ENCODE measurements around the gene MARCHF5. TPM values are rescaled to one million over a fixed set of nuclear protein-coding genes. Genes with fewer than 3 reads are reported as not detected.
"Not testable (repeated sequence)": the region's sequence is repeated elsewhere in the genome, so short reads cannot be mapped to it uniquely, and the experiment has no call there.

The MARCHF5 gene
- total RNA-seq, 1 experiment from 2014 or later, result 7.9 TPM

GRCh38 chr10:92328993-92329392, 38.0 kb downstream of the MARCHF5 start:
- Histone ChIP-seq H3K27me3 (ENCODE audit: control insufficient read depth, insufficient read depth, low read length) (no peaks in the 10 kb centered on the region), H3K36me3 (replicated peaks; ENCODE audit: control insufficient read depth, insufficient read depth, low read length) (no peaks in the 10 kb centered on the region), H3K4me3 (ENCODE audit: insufficient read depth, low read depth, low read length) (no peak overlapping the region)
- no peak for DNase-seq

- peak; percentile 8 for DNase-seq
- not testable (repeated sequence) for H3K4me3 ChIP-seq (ENCODE audit: insufficient read depth, low read depth, low read length); H3K36me3 ChIP-seq (replicated peaks; ENCODE audit: control insufficient read depth, insufficient read depth, low read length); H3K27me3 ChIP-seq (ENCODE audit: control insufficient read depth, insufficient read depth, low read length)
These were observed 39.0 kb downstream of the MARCHF5 start for GRCh38 chr10:92329927-92330326.

GRCh38 chr10:92342796-92343195, 51.8 kb downstream of the MARCHF5 start:
- Histone ChIP-seq H3K27me3 (ENCODE audit: control insufficient read depth, insufficient read depth, low read length) (no peaks in the 10 kb centered on the region), H3K36me3 (replicated peaks; ENCODE audit: control insufficient read depth, insufficient read depth, low read length) (no peaks in the 10 kb centered on the region), H3K4me3 (ENCODE audit: insufficient read depth, low read depth, low read length) (no peak overlapping the region)
- no peak for DNase-seq

GRCh38 chr10:92345575-92345974, 54.6 kb downstream of the MARCHF5 start:
- not testable (repeated sequence) for DNase-seq; H3K4me3 ChIP-seq (ENCODE audit: insufficient read depth, low read depth, low read length); H3K27me3 ChIP-seq (ENCODE audit: control insufficient read depth, insufficient read depth, low read length); H3K36me3 ChIP-seq (replicated peaks; ENCODE audit: control insufficient read depth, insufficient read depth, low read length)

DNA sequence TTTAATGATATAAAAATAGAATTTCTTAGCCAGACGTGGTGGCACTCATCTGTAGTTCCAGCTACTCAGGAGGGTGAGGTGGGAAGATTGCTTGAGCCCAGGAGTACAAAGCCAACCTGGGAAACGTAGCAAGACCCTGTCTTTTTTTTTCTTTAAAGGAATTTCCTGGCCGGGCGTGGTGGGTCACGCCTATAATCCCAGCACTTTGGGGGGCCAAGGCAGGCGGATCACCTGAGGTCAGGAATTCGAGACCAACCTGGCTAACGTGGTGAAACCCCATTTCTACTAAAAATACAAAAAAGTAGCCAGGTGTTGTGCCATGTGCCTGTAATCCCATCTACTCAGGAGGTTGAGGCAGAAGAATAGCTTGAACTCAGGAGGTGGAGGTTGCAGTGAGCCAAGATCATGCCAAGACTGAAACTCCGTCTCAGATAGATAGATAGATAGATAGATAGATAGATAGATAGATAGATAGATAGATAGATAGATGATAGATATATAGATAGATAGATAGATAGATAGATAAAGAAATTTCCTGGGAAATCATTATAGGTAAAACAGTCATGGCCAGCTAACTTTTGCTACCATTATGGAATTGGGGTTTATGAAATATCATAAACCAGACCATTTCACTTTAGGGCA, 56.2 kb downstream of the MARCHF5 start:
- not testable (repeated sequence) for H3K27me3 ChIP-seq (ENCODE audit: control insufficient read depth, insufficient read depth, low read length); H3K4me3 ChIP-seq (ENCODE audit: insufficient read depth, low read depth, low read length); H3K36me3 ChIP-seq (replicated peaks; ENCODE audit: control insufficient read depth, insufficient read depth, low read length); DNase-seq

DNA sequence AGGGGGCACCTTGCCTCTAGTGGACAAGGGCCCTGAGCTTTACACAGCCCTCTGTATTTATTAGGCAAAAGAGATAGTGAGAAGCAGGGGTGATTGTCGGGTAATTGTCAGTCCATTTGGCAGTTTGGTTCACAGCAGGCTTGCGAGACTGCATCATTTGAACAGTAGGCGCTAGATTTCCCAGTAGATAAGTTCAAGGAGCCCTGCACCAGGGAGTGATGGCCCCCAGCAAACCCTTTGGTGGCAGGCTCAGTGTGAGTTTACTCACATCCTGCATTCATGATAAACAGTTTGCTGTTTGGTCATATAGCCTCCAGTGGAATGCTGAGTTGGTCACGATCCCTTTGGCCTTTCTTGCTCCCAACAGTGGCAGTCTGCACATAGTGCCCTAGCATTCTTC, 59.4 kb downstream of the MARCHF5 start:
- no peak overlapping the region for H3K4me3 ChIP-seq (ENCODE audit: insufficient read depth, low read depth, low read length)
- H3K36me3 ChIP-seq (replicated peaks; ENCODE audit: control insufficient read depth, insufficient read depth, low read length), result peaks cover 5% of the 10 kb centered on the region
- no peak for DNase-seq
- no peaks in the 10 kb centered on the region for H3K27me3 ChIP-seq (ENCODE audit: control insufficient read depth, insufficient read depth, low read length)

DNA sequence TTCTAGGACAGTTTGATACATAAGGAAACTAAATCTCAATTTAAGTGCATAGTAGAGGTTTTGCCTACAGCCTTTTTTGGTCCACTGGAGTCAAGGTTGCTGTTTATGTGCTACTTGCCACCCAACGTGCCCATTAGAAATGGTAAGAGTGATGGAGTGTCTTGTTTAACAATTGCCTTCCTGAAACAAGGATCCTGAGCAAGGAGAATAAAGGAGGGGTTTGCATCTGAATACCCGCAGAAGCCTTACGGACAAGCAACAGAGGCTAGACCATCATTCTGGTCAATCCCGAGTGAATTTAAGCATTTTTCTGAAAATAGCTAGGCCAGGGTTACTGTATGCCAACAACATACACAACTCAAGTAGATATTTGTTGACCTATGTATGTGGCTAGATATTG, 63.6 kb downstream of the MARCHF5 start:
- H3K4me3 ChIP-seq (ENCODE audit: insufficient read depth, low read depth, low read length), result no peak overlapping the region
- peak; percentile 36 for DNase-seq
- no peaks in the 10 kb centered on the region for H3K27me3 ChIP-seq (ENCODE audit: control insufficient read depth, insufficient read depth, low read length)
- peaks cover 4% of the 10 kb centered on the region for H3K36me3 ChIP-seq (replicated peaks; ENCODE audit: control insufficient read depth, insufficient read depth, low read length)

- DNase-seq, result no peak
- H3K36me3 ChIP-seq (replicated peaks; ENCODE audit: control insufficient read depth, insufficient read depth, low read length), result peaks cover under 1% of the 10 kb centered on the region; the same call in 1 of the 2 replicates
These were observed 65.1 kb downstream of the MARCHF5 start for GRCh38 chr10:92356041-92356440.

GRCh38 chr10:92363498-92363897, 72.5 kb downstream of the MARCHF5 start:
- Histone ChIP-seq H3K4me3 (ENCODE audit: insufficient read depth, low read depth, low read length) (no peak overlapping the region), H3K27me3 (ENCODE audit: control insufficient read depth, insufficient read depth, low read length) (no peaks in the 10 kb centered on the region), H3K36me3 (replicated peaks; ENCODE audit: control insufficient read depth, insufficient read depth, low read length) (no peaks in the 10 kb centered on the region)
- DNase-seq, result no peak

More at GRCh38 chr10:92356041-92356440, 65.1 kb downstream of the MARCHF5 start:
- no peaks in the 10 kb centered on the region for H3K27me3 ChIP-seq (ENCODE audit: control insufficient read depth, insufficient read depth, low read length)
- H3K4me3 ChIP-seq (ENCODE audit: insufficient read depth, low read depth, low read length), result no peak overlapping the region

GRCh38 chr10:92366412-92367021, 75.5 kb downstream of the MARCHF5 start:
- Histone ChIP-seq H3K36me3 (replicated peaks; ENCODE audit: control insufficient read depth, insufficient read depth, low read length) (no peaks in the 10 kb centered on the region), H3K27me3 (ENCODE audit: control insufficient read depth, insufficient read depth, low read length) (no peaks in the 10 kb centered on the region), H3K4me3 (ENCODE audit: insufficient read depth, low read depth, low read length) (no peak overlapping the region)
- no peak for DNase-seq

DNA sequence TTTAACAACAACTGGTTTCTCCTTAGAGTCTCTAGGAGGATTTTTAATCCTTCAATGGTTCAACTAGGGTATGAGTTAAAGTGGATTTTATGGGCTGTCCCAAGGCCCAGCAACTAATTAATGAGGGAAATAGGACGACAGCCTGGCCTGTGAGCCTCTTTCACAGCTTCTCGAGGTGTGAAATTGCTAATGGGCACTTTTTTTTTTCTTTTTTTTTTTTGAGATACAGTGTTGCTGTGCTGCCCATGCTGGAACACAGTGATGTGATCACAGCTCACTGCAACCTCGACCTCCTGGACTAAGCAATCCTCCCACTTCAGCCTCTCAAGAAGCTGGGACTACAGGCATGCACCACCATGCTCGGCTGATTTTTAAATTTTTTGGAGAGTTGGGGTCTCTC, 87.0 kb downstream of the MARCHF5 start:
- H3K27me3 ChIP-seq (ENCODE audit: control insufficient read depth, insufficient read depth, low read length), result no peaks in the 10 kb centered on the region
- H3K36me3 ChIP-seq (replicated peaks; ENCODE audit: control insufficient read depth, insufficient read depth, low read length), result no peaks in the 10 kb centered on the region
- DNase-seq, result no peak
- H3K4me3 ChIP-seq (ENCODE audit: insufficient read depth, low read depth, low read length), result no peak overlapping the region

DNA sequence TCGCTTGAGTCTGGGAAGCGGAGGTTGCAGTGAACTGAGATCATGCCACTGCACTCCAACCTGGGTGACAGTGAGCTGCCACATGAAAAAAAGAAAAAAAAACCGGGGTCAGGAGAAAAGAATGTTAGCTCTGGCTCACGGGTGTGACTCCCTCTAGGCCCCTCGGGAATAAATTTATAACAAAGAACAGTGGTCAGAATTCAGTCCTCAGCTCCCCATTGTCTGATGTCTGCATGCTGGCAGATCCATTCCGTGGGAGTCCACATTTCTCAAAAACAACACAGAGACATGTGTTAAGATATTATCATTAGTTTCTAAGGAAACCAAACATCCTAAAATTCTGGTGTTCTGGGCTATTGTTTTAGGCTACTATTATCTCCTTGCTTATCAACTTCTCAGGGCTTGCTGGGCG, 90.6 kb downstream of the MARCHF5 start:
- no peaks in the 10 kb centered on the region for H3K36me3 ChIP-seq (replicated peaks; ENCODE audit: control insufficient read depth, insufficient read depth, low read length)
- no peak for DNase-seq
- no peaks in the 10 kb centered on the region for H3K27me3 ChIP-seq (ENCODE audit: control insufficient read depth, insufficient read depth, low read length)
- H3K4me3 ChIP-seq (ENCODE audit: insufficient read depth, low read depth, low read length), result no peak overlapping the region

DNA sequence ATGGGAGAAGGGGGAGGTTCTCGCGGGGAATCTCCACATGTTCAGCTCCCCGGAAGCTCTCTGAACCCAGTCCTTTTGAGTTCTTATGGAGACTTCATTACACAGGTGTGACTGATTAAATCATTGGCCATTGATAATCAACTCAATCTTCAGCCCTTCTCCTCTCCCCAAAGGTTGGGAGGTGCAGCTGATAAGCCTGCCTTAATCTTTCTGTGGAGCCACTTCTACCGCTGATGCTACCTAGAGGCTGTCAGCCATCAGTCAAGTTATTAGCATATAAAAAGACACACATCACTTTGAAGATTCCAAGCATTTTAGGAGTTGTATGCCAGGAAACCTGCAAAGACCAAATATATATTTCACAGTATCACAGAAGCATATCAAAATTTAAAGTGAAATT, 91.7 kb downstream of the MARCHF5 start:
- Histone ChIP-seq H3K27me3 (ENCODE audit: control insufficient read depth, insufficient read depth, low read length) (no peaks in the 10 kb centered on the region), H3K36me3 (replicated peaks; ENCODE audit: control insufficient read depth, insufficient read depth, low read length) (no peaks in the 10 kb centered on the region), H3K4me3 (ENCODE audit: insufficient read depth, low read depth, low read length) (no peak overlapping the region)
- DNase-seq, result no peak

- DNase-seq, result no peak
- H3K36me3 ChIP-seq (replicated peaks; ENCODE audit: control insufficient read depth, insufficient read depth, low read length), result no peaks in the 10 kb centered on the region
- no peaks in the 10 kb centered on the region for H3K27me3 ChIP-seq (ENCODE audit: control insufficient read depth, insufficient read depth, low read length)
- no peak overlapping the region for H3K4me3 ChIP-seq (ENCODE audit: insufficient read depth, low read depth, low read length)
These were observed 93.8 kb downstream of the MARCHF5 start for GRCh38 chr10:92384741-92385140.

- Histone ChIP-seq H3K36me3 (replicated peaks; ENCODE audit: control insufficient read depth, insufficient read depth, low read length) (no peaks in the 10 kb centered on the region), H3K4me3 (ENCODE audit: insufficient read depth, low read depth, low read length) (no peak overlapping the region), H3K27me3 (ENCODE audit: control insufficient read depth, insufficient read depth, low read length) (no peaks in the 10 kb centered on the region)
- no peak for DNase-seq
These were observed 94.9 kb downstream of the MARCHF5 start for GRCh38 chr10:92385831-92386230.
